ENCODE results near the gene SCART1. TPM values are rescaled to one million over a fixed set of nuclear protein-coding genes. Genes with fewer than 3 reads are reported as not detected.

The SCART1 gene
- total and polyA plus RNA-seq, 2 experiments from 2014 or later: 0.15 to 0.65 TPM

- Histone ChIP-seq H3K79me2 (ENCODE audit: insufficient read depth) (no peaks in the 10 kb centered on the region), H3F3A (ENCODE audit: insufficient read depth) (no peaks in the 10 kb centered on the region), H3K9ac (no peak overlapping the region), H3K9me2 (ENCODE audit: insufficient read depth) (no peaks in the 10 kb centered on the region), H3K9me3 (ENCODE audit: low read depth) (no peaks in the 10 kb centered on the region), H3K4me3 (no peak overlapping the region), H4K20me1 (ENCODE audit: insufficient read depth) (no peaks in the 10 kb centered on the region), H2AFZ (no peak overlapping the region), H3K36me3 (ENCODE audit: low read depth) (no peaks in the 10 kb centered on the region), H3K4me1 (ENCODE audit: insufficient read depth) (no peaks in the 10 kb centered on the region), H3K27ac (no peak overlapping the region), H3K4me2 (ENCODE audit: unreplicated experiment) (no peak overlapping the region), H3K27me3 (replicated peaks; ENCODE audit: insufficient read depth) (no peaks in the 10 kb centered on the region)
- WGBS, 2 experiments (ENCODE audit: low coverage in 1 of 2, low lambda C conversion rate in 2 of 2, missing lambda C conversion rate in 2 of 2): 75 to 79% methylated on average over 11 to 12 of the region's 12 CpGs
- in situ Hi-C loops (cut with MboI): no loop called here
- no peak for DNase-seq
- no peak for TF ChIP-seq EZH2 (IDR thresholded peaks at IDR 0.05; ENCODE audit: insufficient read depth, poor library complexity, severe bottlenecking)
- TF ChIP-seq EZH2phosphoT487 (IDR thresholded peaks at IDR 0.05; ENCODE audit: insufficient read depth, low read depth): no peak
Measured at GRCh38 chr10:133441780-133442179, 12.0 kb upstream of the SCART1 start.

DNA sequence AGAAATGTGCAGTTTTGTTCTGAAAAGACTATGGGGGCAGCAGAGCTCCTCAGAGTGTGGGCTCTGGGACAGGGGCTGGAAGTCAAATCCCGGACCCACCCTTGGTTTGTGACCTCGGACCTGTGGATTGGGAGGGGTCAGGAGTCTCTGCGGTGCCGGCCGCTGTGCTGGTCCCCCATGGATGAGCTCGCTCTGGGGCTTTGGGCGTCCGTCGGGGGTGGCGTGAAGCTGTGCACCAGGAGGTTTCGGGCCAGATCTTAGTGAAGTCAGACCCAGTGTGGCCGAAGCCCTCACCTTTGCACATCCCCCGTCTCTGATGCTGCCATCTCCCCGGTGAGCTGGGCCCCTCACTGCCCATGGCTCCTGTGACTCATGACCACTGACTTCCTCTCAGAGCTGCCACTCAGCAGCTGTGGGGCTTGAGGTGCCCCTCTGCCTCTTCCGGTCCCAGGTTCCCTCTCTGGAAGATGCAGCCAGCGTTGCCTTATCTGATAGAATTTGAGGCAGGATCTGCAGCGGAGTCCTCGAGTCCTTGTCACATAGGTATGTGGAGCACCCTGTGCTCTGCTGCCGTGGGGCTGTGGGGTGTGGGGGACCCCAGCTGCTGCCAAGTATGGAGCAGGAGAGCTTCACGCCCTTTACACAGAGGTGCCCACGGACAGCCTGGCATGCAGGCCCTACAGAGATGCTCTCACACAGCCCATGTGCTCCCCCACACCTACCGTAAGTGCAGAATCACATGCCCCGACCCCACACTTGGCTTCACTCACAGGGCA, 11.4 kb upstream of the SCART1 start:
- H3K4me2 ChIP-seq (ENCODE audit: unreplicated experiment): no peak overlapping the region
- TF ChIP-seq EZH2 (IDR thresholded peaks at IDR 0.05; ENCODE audit: insufficient read depth, poor library complexity, severe bottlenecking) (no peak), EZH2phosphoT487 (IDR thresholded peaks at IDR 0.05; ENCODE audit: insufficient read depth, low read depth) (no peak)
- no peak for DNase-seq
- in situ Hi-C loops (cut with MboI): no loop called here
- H3K27me3 ChIP-seq (replicated peaks; ENCODE audit: insufficient read depth): no peaks in the 10 kb centered on the region
- H3K9ac ChIP-seq: no peak overlapping the region
- no peaks in the 10 kb centered on the region for H4K20me1 ChIP-seq (ENCODE audit: insufficient read depth)
- H3K4me1 ChIP-seq (ENCODE audit: insufficient read depth): no peaks in the 10 kb centered on the region
- H3K9me2 ChIP-seq (ENCODE audit: insufficient read depth): no peaks in the 10 kb centered on the region
- H3K27ac ChIP-seq: no peak overlapping the region
- H3K4me3 ChIP-seq: no peak overlapping the region
- no peaks in the 10 kb centered on the region for H3K36me3 ChIP-seq (ENCODE audit: low read depth)
- no peak overlapping the region for H2AFZ ChIP-seq
- WGBS, 2 experiments (ENCODE audit: low coverage in 1 of 2, low lambda C conversion rate in 2 of 2, missing lambda C conversion rate in 2 of 2): 70 to 74% methylated on average over 20 to 23 of the region's 23 CpGs
- H3F3A ChIP-seq (ENCODE audit: insufficient read depth): no peaks in the 10 kb centered on the region
- no peaks in the 10 kb centered on the region for H3K9me3 ChIP-seq (ENCODE audit: low read depth)
- no peaks in the 10 kb centered on the region for H3K79me2 ChIP-seq (ENCODE audit: insufficient read depth)

GRCh38 chr10:133442967-133443924, 10.5 kb upstream of the SCART1 start:
- Histone ChIP-seq H3K36me3 (ENCODE audit: low read depth) (no peaks in the 10 kb centered on the region), H4K20me1 (ENCODE audit: insufficient read depth) (no peaks in the 10 kb centered on the region), H3K27me3 (replicated peaks; ENCODE audit: insufficient read depth) (no peaks in the 10 kb centered on the region), H3K4me2 (ENCODE audit: unreplicated experiment) (no peak overlapping the region), H3K9me3 (ENCODE audit: low read depth) (peaks cover under 1% of the 10 kb centered on the region), H3F3A (ENCODE audit: insufficient read depth) (no peaks in the 10 kb centered on the region), H3K4me1 (ENCODE audit: insufficient read depth) (no peaks in the 10 kb centered on the region), H3K9ac (no peak overlapping the region), H3K79me2 (ENCODE audit: insufficient read depth) (no peaks in the 10 kb centered on the region), H3K27ac (no peak overlapping the region), H3K9me2 (ENCODE audit: insufficient read depth) (no peaks in the 10 kb centered on the region), H2AFZ (no peak overlapping the region), H3K4me3 (no peak overlapping the region)
- in situ Hi-C loops (cut with MboI): no loop called here
- DNase-seq: no peak
- 83 to 87% methylated on average over 16 of the region's 16 CpGs for WGBS, 2 experiments (ENCODE audit: low coverage in 1 of 2, low lambda C conversion rate in 2 of 2, missing lambda C conversion rate in 2 of 2)
- no peak for TF ChIP-seq EZH2 (IDR thresholded peaks at IDR 0.05; ENCODE audit: insufficient read depth, poor library complexity, severe bottlenecking)
- no peak for TF ChIP-seq EZH2phosphoT487 (IDR thresholded peaks at IDR 0.05; ENCODE audit: insufficient read depth, low read depth)

GRCh38 chr10:133444342-133445267, 9.1 kb upstream of the SCART1 start:
- in situ Hi-C loops (cut with MboI): no loop called here
- WGBS, 2 experiments (ENCODE audit: low coverage in 1 of 2, low lambda C conversion rate in 2 of 2, missing lambda C conversion rate in 2 of 2): 79 to 86% methylated on average over 11 of the region's 12 CpGs
- peaks cover 3% of the 10 kb centered on the region for H3K9me3 ChIP-seq (ENCODE audit: low read depth)
- no peaks in the 10 kb centered on the region for H3K9me2 ChIP-seq (ENCODE audit: insufficient read depth)
- H3K79me2 ChIP-seq (ENCODE audit: insufficient read depth): no peaks in the 10 kb centered on the region
- H3K4me2 ChIP-seq (ENCODE audit: unreplicated experiment): no peak overlapping the region
- H3K4me3 ChIP-seq: no peak overlapping the region
- no peaks in the 10 kb centered on the region for H3K4me1 ChIP-seq (ENCODE audit: insufficient read depth)
- H3F3A ChIP-seq (ENCODE audit: insufficient read depth): no peaks in the 10 kb centered on the region
- H3K27ac ChIP-seq: no peak overlapping the region
- H2AFZ ChIP-seq: no peak overlapping the region
- TF ChIP-seq EZH2phosphoT487 (IDR thresholded peaks at IDR 0.05; ENCODE audit: insufficient read depth, low read depth): no peak
- no peak for TF ChIP-seq EZH2 (IDR thresholded peaks at IDR 0.05; ENCODE audit: insufficient read depth, poor library complexity, severe bottlenecking)
- no peaks in the 10 kb centered on the region for H4K20me1 ChIP-seq (ENCODE audit: insufficient read depth)
- no peak overlapping the region for H3K9ac ChIP-seq
- no peaks in the 10 kb centered on the region for H3K36me3 ChIP-seq (ENCODE audit: low read depth)
- DNase-seq: no peak
- no peaks in the 10 kb centered on the region for H3K27me3 ChIP-seq (replicated peaks; ENCODE audit: insufficient read depth)
